NCI-H526 treated with DMSO at 0.1 percent for 48 hours (cell line): ENCODE results near the gene IFITM10.

Experiments used
- DNase-seq: peaks from one replicate; lab custom pipeline; 2025; lab: John Stamatoyannopoulos, UW

Gene IFITM10

GRCh38 chr11:1740786-1741530 is 9.4 kb downstream of the IFITM10 start:
- DNase-seq: no peak

- DNase-seq: no peak
Measured at GRCh38 chr11:1739576-1739975, 10.8 kb downstream of the IFITM10 start.

GRCh38 chr11:1738380-1738779 is 12.0 kb downstream of the IFITM10 start:
- no peak for DNase-seq

- no peak for DNase-seq
Measured at GRCh38 chr11:1737080-1737757, 13.2 kb downstream of the IFITM10 start.

GRCh38 chr11:1736447-1736992 is 13.9 kb downstream of the IFITM10 start:
- DNase-seq: no peak

GRCh38 chr11:1735271-1735670 is 15.1 kb downstream of the IFITM10 start:
- DNase-seq: no peak

- DNase-seq: no peak
Measured at GRCh38 chr11:1734641-1735081, 15.7 kb downstream of the IFITM10 start.

GRCh38 chr11:1733716-1734640 is 16.4 kb downstream of the IFITM10 start:
- no peak for DNase-seq

GRCh38 chr11:1733009-1733715 is 17.2 kb downstream of the IFITM10 start:
- no peak for DNase-seq

- no peak for DNase-seq
Measured at GRCh38 chr11:1732418-1733008, 17.9 kb downstream of the IFITM10 start.

GRCh38 chr11:1731451-1732059 is 18.8 kb downstream of the IFITM10 start:
- DNase-seq: no peak

- DNase-seq: no peak
Measured at GRCh38 chr11:1730059-1730629, 20.3 kb downstream of the IFITM10 start.

GRCh38 chr11:1729692-1730011 is 20.7 kb downstream of the IFITM10 start:
- no peak for DNase-seq

- no peak for DNase-seq
Measured at GRCh38 chr11:1728931-1729691, 21.3 kb downstream of the IFITM10 start.

- DNase-seq: no peak
Measured at GRCh38 chr11:1728301-1728700, 22.1 kb downstream of the IFITM10 start.

GRCh38 chr11:1727861-1728260 is 22.5 kb downstream of the IFITM10 start:
- no peak for DNase-seq

GRCh38 chr11:1727096-1727690 is 23.2 kb downstream of the IFITM10 start:
- no peak for DNase-seq

GRCh38 chr11:1719781-1720180 is 30.6 kb downstream of the IFITM10 start:
- DNase-seq: no peak

GRCh38 chr11:1718326-1718725 is 32.1 kb downstream of the IFITM10 start:
- DNase-seq: no peak
